GM11168 (cell line): ENCODE measurements around the gene MOGAT1.
"Not testable (repeated sequence)": the region's sequence is repeated elsewhere in the genome, so short reads cannot be mapped to it uniquely, and the experiment has no call there.

ENCODE experiments used
- in situ Hi-C: fragments of 300-500 bp; cut with MboI; formaldehyde crosslinking; loops from one replicate; pipeline ENCODE4 v1.12.0; 2022; ENCODE audit warnings: low sequenced_read_pairs; ENCODE audit not compliant: unreplicated experiment

Gene MOGAT1

GRCh38 chr2:222734703-222735014 is 63.2 kb downstream of the MOGAT1 start:
- in situ Hi-C loops: no loop called here

- in situ Hi-C loops: no loop called here
Observed at GRCh38 chr2:222736301-222736700, 64.8 kb downstream of the MOGAT1 start.

- in situ Hi-C loops: no loop called here
Observed at GRCh38 chr2:222736924-222737323, 65.5 kb downstream of the MOGAT1 start.

- in situ Hi-C loops: no loop called here
Observed at GRCh38 chr2:222738312-222738711, 66.9 kb downstream of the MOGAT1 start.

- in situ Hi-C loops: no loop called here
Observed at GRCh38 chr2:222738809-222739208, 67.4 kb downstream of the MOGAT1 start.

GRCh38 chr2:222739939-222740338 is 68.5 kb downstream of the MOGAT1 start:
- in situ Hi-C loops: no loop called here

GRCh38 chr2:222743251-222743812 is 71.9 kb downstream of the MOGAT1 start:
- in situ Hi-C loops: no loop called here

- in situ Hi-C loops: no loop called here
Observed at GRCh38 chr2:222745836-222746559, 74.5 kb downstream of the MOGAT1 start.

GRCh38 chr2:222747526-222748160 is 76.2 kb downstream of the MOGAT1 start:
- in situ Hi-C loops: no loop called here

- in situ Hi-C loops: no loop called here
Observed at GRCh38 chr2:222750533-222750932, 79.1 kb downstream of the MOGAT1 start.

- in situ Hi-C loops: no loop called here
Observed at GRCh38 chr2:222751238-222751637, 79.8 kb downstream of the MOGAT1 start.

GRCh38 chr2:222751821-222752719 is 80.6 kb downstream of the MOGAT1 start:
- in situ Hi-C loops: no loop called here

GRCh38 chr2:222752746-222753145 is 81.3 kb downstream of the MOGAT1 start:
- in situ Hi-C loops: no loop called here

- in situ Hi-C loops: no loop called here
Observed at GRCh38 chr2:222753251-222753824, 81.9 kb downstream of the MOGAT1 start.

GRCh38 chr2:222754324-222754930 is 83.0 kb downstream of the MOGAT1 start:
- in situ Hi-C loops: no loop called here

- in situ Hi-C loops: not testable (repeated sequence)
Observed at GRCh38 chr2:222755593-222755992, 84.1 kb downstream of the MOGAT1 start.

GRCh38 chr2:222756362-222756831 is 84.9 kb downstream of the MOGAT1 start:
- in situ Hi-C loops: no loop called here

GRCh38 chr2:222756951-222757650 is 85.6 kb downstream of the MOGAT1 start:
- in situ Hi-C loops: no loop called here
